HepG2 (cell line): ENCODE measurements around the gene NAPSA. TPM values are rescaled to one million over a fixed set of nuclear protein-coding genes. Genes with fewer than 3 reads are reported as not detected.

Experiments used
- AHDC1 ChIP-seq: sonication (generic); formaldehyde crosslinking; IDR thresholded peaks from 2 replicates; pipeline ENCODE4 v1.5.1; 2020; ENCODE audit warnings: mild to moderate bottlenecking, missing genetic modification reagents, borderline replicate concordance
- ATF2 ChIP-seq: sonication (generic); formaldehyde crosslinking; IDR thresholded peaks from 2 replicates; pipeline ENCODE4 v1.4.0; 2020; ENCODE audit warnings: missing genetic modification reagents
- ERF ChIP-seq: IDR thresholded peaks from 2 replicates; pipeline ENCODE4 v1.6.1; 2018; ENCODE audit warnings: missing biosample characterization, missing genetic modification reagents
- HNF4G ChIP-seq, 2 experiments: sonication (generic) in 1 of 2; formaldehyde crosslinking in 1 of 2; IDR thresholded peaks; 2 replicates each; pipeline versions ENCODE4 v1.4.0 to v1.6.1; 2011 to 2020; ENCODE audit warnings: borderline replicate concordance in 2 of 2, low read depth in 2 of 2, mild to moderate bottlenecking in 2 of 2, low read length in 1 of 2, missing genetic modification reagents in 1 of 2, moderate library complexity in 1 of 2
- KAT7 ChIP-seq: IDR thresholded peaks from 2 replicates; pipeline ENCODE4 v1.6.1; 2018; ENCODE audit warnings: borderline replicate concordance, missing compliant biosample characterization
- MTERF4 ChIP-seq: sonication (generic); formaldehyde crosslinking; IDR thresholded peaks from 2 replicates; pipeline ENCODE4 v1.8.0; 2023; ENCODE audit warnings: mild to moderate bottlenecking, missing genetic modification reagents
- NR2C2 ChIP-seq: sonication (generic); formaldehyde crosslinking; IDR thresholded peaks from 2 replicates; pipeline ENCODE4 v1.4.0; 2020; ENCODE audit warnings: missing genetic modification reagents, mild to moderate bottlenecking, moderate library complexity, borderline replicate concordance
- RBM39 ChIP-seq: fragments of 200-400 bp; formaldehyde crosslinking; IDR thresholded peaks from one replicate; pipeline ENCODE4 v1.6.1; 2018; ENCODE audit warnings: antibody characterized with exemption, mild to moderate bottlenecking, low read depth, low read length; ENCODE audit not compliant: poor library complexity, severe bottlenecking
- SNRNP70 ChIP-seq: fragments of 200-400 bp; formaldehyde crosslinking; IDR thresholded peaks from 2 replicates; pipeline ENCODE4 v1.6.1; 2017; ENCODE audit warnings: mild to moderate bottlenecking, low read depth, low read length, moderate library complexity
- SOX5 ChIP-seq: IDR thresholded peaks from 2 replicates; pipeline ENCODE4 v1.6.1; 2016; ENCODE audit warnings: borderline replicate concordance
- YY1 ChIP-seq: IDR thresholded peaks from 2 replicates; pipeline ENCODE4 v1.6.1; 2011; ENCODE audit warnings: low read length, low read depth, moderate library complexity, mild to moderate bottlenecking; ENCODE audit not compliant: insufficient read depth, insufficient replicate concordance
- ZFP91 ChIP-seq: sonication (generic); formaldehyde crosslinking; IDR thresholded peaks from 2 replicates; pipeline ENCODE4 v1.9.0; 2022; ENCODE audit warnings: missing genetic modification reagents, mild to moderate bottlenecking, borderline replicate concordance
- ZNF451 ChIP-seq: sonication (generic); formaldehyde crosslinking; IDR thresholded peaks from 2 replicates; pipeline ENCODE4 v1.5.0; 2020; ENCODE audit warnings: mild to moderate bottlenecking, missing genetic modification reagents
- ZNF501 ChIP-seq: sonication (generic); formaldehyde crosslinking; IDR thresholded peaks from 2 replicates; pipeline ENCODE4 v1.5.1; 2020; ENCODE audit warnings: mild to moderate bottlenecking, moderate library complexity, missing genetic modification reagents
- ZSCAN29 ChIP-seq: sonication (generic); formaldehyde crosslinking; conservative IDR thresholded peaks from 2 replicates; pipeline ENCODE4 v1.4.0; 2020; ENCODE audit warnings: mild to moderate bottlenecking, missing genetic modification reagents
- polyA plus RNA-seq, 8 experiments: library from polyadenylated mRNA; depleted of rRNA in 3 of 8; stranded (reverse) in 7 of 8; unstranded in 1 of 8; fragments of >200 nt; fragmentation: Illumina TruSeq in 4 of 8; extraction: Trizol in 4 of 8; gene quantifications; 2 replicates each; pipeline versions ENCODE4 v1.2.1 to v1.2.3, GENCODE V29; 2011 to 2016; ENCODE audit warnings: low read depth in 4 of 8, missing spikeins in 1 of 8, mixed read lengths in 1 of 8; ENCODE audit not compliant: insufficient read depth in 1 of 8
- total RNA-seq, 5 experiments: library from RNA; depleted of rRNA; stranded (reverse); fragments of >200 nt; fragmentation: Illumina TruSeq; extraction: Trizol; gene quantifications; 2 replicates each; pipeline ENCODE4 v1.2.3, GENCODE V29; 2016; ENCODE audit warnings: low read depth in 1 of 5

NAPSA gene
- total and polyA plus RNA-seq, 2 of the 13 experiments (the other 11 are each of a cell fraction or from before 2014, with no cell fraction given) = not detected

- TF ChIP-seq AHDC1 (no peak), SNRNP70 (no peak), ZFP91 (CRISPR knock-in tag) (peak; percentile 81; the same call in 1 of the 2 replicates), KAT7 (CRISPR knock-in tag) (0 out of 2 replicates have a peak, but pooled peaks have one; percentile 59), SOX5 (CRISPR knock-in tag) (peak; percentile 36; the same call in 1 of the 2 replicates), YY1 (peak; percentile 29), ZSCAN29 (CRISPR knock-in tag) (no peak), NR2C2 (CRISPR knock-in tag) (peak; percentile 91), ZNF451 (CRISPR knock-in tag) (peak; percentile 52; the same call in 1 of the 2 replicates), ERF (CRISPR knock-in tag) (peak; percentile 94), RBM39 (peak; percentile 87), MTERF4 (CRISPR knock-in tag) (peak; percentile 88; the same call in 1 of the 2 replicates), ATF2 (CRISPR knock-in tag) (peak; percentile 81), HNF4G (IDR thresholded peaks at IDR 0.05; ENCODE audit: borderline replicate concordance, low read depth, low read length) (peak; percentile 22; the same call in 1 of the 2 replicates), HNF4G (CRISPR knock-in tag; IDR thresholded peaks at IDR 0.05; ENCODE audit: borderline replicate concordance, low read depth) (no peak), ZNF501 (CRISPR knock-in tag) (peak; percentile 95)
These were observed 11.0 kb upstream of the NAPSA start, which contains the start of gene NR1H2 (continued) for GRCh38 chr19:50376166-50377050.
